ENCODE data around the gene QRICH2.

The QRICH2 gene

GRCh38 chr17:76267051-76267576 lies 41.0 kb downstream of the QRICH2 start:
- ChIA-PET POLR2A (interaction anchor here (0.7 to 2.4 kb wide), 4 partner anchors 13 to 74 kb away, joined by 3 to 14 read pairs (median 6); no protein-coding TSS in a partner anchor), CTCF (interaction anchor here (0.6 to 4.1 kb wide), 2 partner anchors 12 to 480 kb away, joined by 4 to 29 read pairs; no protein-coding TSS in a partner anchor)
- no peak for DNase-seq (ENCODE audit: extremely low spot score)
- no peak for TF ChIP-seq HDGF (IDR thresholded peaks at IDR 0.05; ENCODE audit: borderline replicate concordance)

- POLR2A ChIA-PET = interaction anchor here (0.7 to 2.4 kb wide), 4 partner anchors 13 to 73 kb away, joined by 3 to 14 read pairs (median 6); no protein-coding TSS in a partner anchor
- TF ChIP-seq HDGF (IDR thresholded peaks at IDR 0.05; ENCODE audit: borderline replicate concordance) (no peak), ELF4 (IDR thresholded peaks at IDR 0.05) (no peak), CTBP1 (IDR thresholded peaks at IDR 0.05; ENCODE audit: borderline replicate concordance) (no peak), FOXK2 (IDR thresholded peaks at IDR 0.05) (no peak), TARDBP (IDR thresholded peaks at IDR 0.05) (no peak), PKNOX1 (IDR thresholded peaks at IDR 0.05) (no peak), L3MBTL2 (conservative IDR thresholded peaks at IDR 0.05) (no peak), BHLHE40 (IDR thresholded peaks at IDR 0.05; ENCODE audit: borderline replicate concordance) (no peak), ZNF384 (IDR thresholded peaks at IDR 0.05) (no peak), FOXM1 (IDR thresholded peaks at IDR 0.05; ENCODE audit: borderline replicate concordance) (no peak), ARNT (IDR thresholded peaks at IDR 0.05) (no peak), LEF1 (IDR thresholded peaks at IDR 0.05; ENCODE audit: borderline replicate concordance) (no peak), SP1 (IDR thresholded peaks at IDR 0.05) (no peak), NFRKB (IDR thresholded peaks at IDR 0.05) (no peak), FOXA1 (IDR thresholded peaks at IDR 0.05) (no peak), SUZ12 (IDR thresholded peaks at IDR 0.05) (no peak)
- no peak for DNase-seq (ENCODE audit: extremely low spot score)
- CTCF ChIA-PET = interaction anchor here (4.1 kb wide), 1 partner anchor 13 kb away, joined by 29 read pairs; no protein-coding TSS in a partner anchor
Observed at GRCh38 chr17:76266244-76266938, 41.7 kb downstream of the QRICH2 start.

GRCh38 chr17:76265624-76266243 lies 42.3 kb downstream of the QRICH2 start:
- TF ChIP-seq BHLHE40 (IDR thresholded peaks at IDR 0.05; ENCODE audit: borderline replicate concordance) (no peak), FOXK2 (IDR thresholded peaks at IDR 0.05) (peak; percentile 94)
- ChIA-PET CTCF (no interaction called here), POLR2A (interaction anchor here (0.9 to 3.0 kb wide), 6 partner anchors 9 to 23 kb away, joined by 3 to 24 read pairs (median 12); partner anchors contain the start of gene RNF157)
- DNase-seq (ENCODE audit: extremely low spot score) = peak; percentile 63

- ChIA-PET POLR2A (interaction anchor here (0.6 to 3.0 kb wide), 13 partner anchors 8 to 319 kb away, joined by 3 to 24 read pairs (median 4); partner anchors contain the start of gene RNF157), CTCF (interaction anchor here (0.6 to 1.5 kb wide), 3 partner anchors 14 to 967 kb away, joined by 3 to 8 read pairs (median 3); no protein-coding TSS in a partner anchor)
- DNase-seq (ENCODE audit: extremely low spot score) = peak; percentile 95
- TF ChIP-seq TARDBP (IDR thresholded peaks at IDR 0.05) (no peak), SP1 (IDR thresholded peaks at IDR 0.05) (no peak), FOXA1 (IDR thresholded peaks at IDR 0.05) (no peak), ARNT (IDR thresholded peaks at IDR 0.05) (0 out of 2 replicates have a peak, but pooled peaks have one; percentile 33), L3MBTL2 (conservative IDR thresholded peaks at IDR 0.05) (no peak), ELF4 (IDR thresholded peaks at IDR 0.05) (no peak; the same call in 1 of the 2 replicates), LEF1 (IDR thresholded peaks at IDR 0.05; ENCODE audit: borderline replicate concordance) (peak; percentile 90; the same call in 1 of the 2 replicates), ZNF384 (IDR thresholded peaks at IDR 0.05) (no peak), CTBP1 (IDR thresholded peaks at IDR 0.05; ENCODE audit: borderline replicate concordance) (no peak), PKNOX1 (IDR thresholded peaks at IDR 0.05) (peak; percentile 34; the same call in 1 of the 2 replicates), HDGF (IDR thresholded peaks at IDR 0.05; ENCODE audit: borderline replicate concordance) (0 out of 2 replicates have a peak, but pooled peaks have one; percentile 79), NFRKB (IDR thresholded peaks at IDR 0.05) (no peak), BHLHE40 (IDR thresholded peaks at IDR 0.05; ENCODE audit: borderline replicate concordance) (no peak), SUZ12 (IDR thresholded peaks at IDR 0.05) (no peak), FOXM1 (IDR thresholded peaks at IDR 0.05; ENCODE audit: borderline replicate concordance) (peak; percentile 99), FOXK2 (IDR thresholded peaks at IDR 0.05) (no peak)
Observed at GRCh38 chr17:76264755-76265623, 43.1 kb downstream of the QRICH2 start, which contains the start of gene UBALD2. Gene UBALD2, plus strand, starts transcription at chr17:76265348. Its CDS starts 158 bp downstream, at chr17:76265506.

- POLR2A ChIA-PET = interaction anchor here (0.6 to 3.0 kb wide), 12 partner anchors 8 to 320 kb away, joined by 3 to 24 read pairs (median 4); partner anchors contain the start of gene RNF157
- DNase-seq (ENCODE audit: extremely low spot score) = no peak
- CTCF ChIA-PET = interaction anchor here (0.6 to 1.5 kb wide), 4 partner anchors 15 to 967 kb away, joined by 3 to 8 read pairs (median 3); no protein-coding TSS in a partner anchor
- TF ChIP-seq ZNF384 (IDR thresholded peaks at IDR 0.05) (no peak), FOXA1 (IDR thresholded peaks at IDR 0.05) (no peak), PKNOX1 (IDR thresholded peaks at IDR 0.05) (no peak), TARDBP (IDR thresholded peaks at IDR 0.05) (no peak), LEF1 (IDR thresholded peaks at IDR 0.05; ENCODE audit: borderline replicate concordance) (no peak), ARNT (IDR thresholded peaks at IDR 0.05) (no peak), ELF4 (IDR thresholded peaks at IDR 0.05) (no peak), SP1 (IDR thresholded peaks at IDR 0.05) (no peak), SUZ12 (IDR thresholded peaks at IDR 0.05) (no peak), HDGF (IDR thresholded peaks at IDR 0.05; ENCODE audit: borderline replicate concordance) (no peak), FOXM1 (IDR thresholded peaks at IDR 0.05; ENCODE audit: borderline replicate concordance) (no peak), FOXK2 (IDR thresholded peaks at IDR 0.05) (no peak)
Observed at GRCh38 chr17:76264425-76264754, 43.7 kb downstream of the QRICH2 start.
